HG03060 (cell line): Measurements from ENCODE around the gene CHRNA10.
"Not testable (repeated sequence)": the region's sequence is repeated elsewhere in the genome, so short reads cannot be mapped to it uniquely, and the experiment has no call there.

ENCODE experiments used
- ATAC-seq: cut with Tn5 transposase; IDR thresholded peaks from one replicate; pipeline ENCODE4 v1.9.1; 2021; ENCODE audit warnings: low read depth, moderate number of reproducible peaks; ENCODE audit not compliant: unreplicated experiment

Gene CHRNA10

DNA sequence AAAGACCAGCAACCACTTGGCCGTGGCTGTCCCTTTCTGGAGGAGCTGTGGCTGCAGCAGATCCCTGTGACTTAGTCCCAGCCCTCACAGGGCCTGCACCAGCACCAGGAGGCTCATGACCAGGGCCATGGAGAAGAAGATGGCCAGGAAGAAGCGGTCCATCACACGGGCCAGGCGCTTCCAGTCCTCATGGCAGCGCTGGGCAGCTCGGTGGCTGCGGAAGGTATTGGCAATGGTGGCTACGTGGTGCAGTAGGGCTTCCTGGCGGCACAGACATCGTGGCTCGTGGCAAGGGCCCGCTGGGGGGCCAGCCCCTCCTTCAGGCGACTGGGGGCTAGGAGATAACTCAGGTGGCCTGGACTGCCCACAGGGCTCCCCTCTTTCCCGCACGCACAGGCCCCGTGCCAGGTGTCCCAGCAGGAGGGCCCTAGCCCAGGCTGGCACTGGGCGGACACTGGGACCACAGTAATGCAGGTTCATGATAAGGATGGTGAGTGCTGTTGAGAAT, 5.1 kb downstream of the CHRNA10 start:
- ATAC-seq: no peak

DNA sequence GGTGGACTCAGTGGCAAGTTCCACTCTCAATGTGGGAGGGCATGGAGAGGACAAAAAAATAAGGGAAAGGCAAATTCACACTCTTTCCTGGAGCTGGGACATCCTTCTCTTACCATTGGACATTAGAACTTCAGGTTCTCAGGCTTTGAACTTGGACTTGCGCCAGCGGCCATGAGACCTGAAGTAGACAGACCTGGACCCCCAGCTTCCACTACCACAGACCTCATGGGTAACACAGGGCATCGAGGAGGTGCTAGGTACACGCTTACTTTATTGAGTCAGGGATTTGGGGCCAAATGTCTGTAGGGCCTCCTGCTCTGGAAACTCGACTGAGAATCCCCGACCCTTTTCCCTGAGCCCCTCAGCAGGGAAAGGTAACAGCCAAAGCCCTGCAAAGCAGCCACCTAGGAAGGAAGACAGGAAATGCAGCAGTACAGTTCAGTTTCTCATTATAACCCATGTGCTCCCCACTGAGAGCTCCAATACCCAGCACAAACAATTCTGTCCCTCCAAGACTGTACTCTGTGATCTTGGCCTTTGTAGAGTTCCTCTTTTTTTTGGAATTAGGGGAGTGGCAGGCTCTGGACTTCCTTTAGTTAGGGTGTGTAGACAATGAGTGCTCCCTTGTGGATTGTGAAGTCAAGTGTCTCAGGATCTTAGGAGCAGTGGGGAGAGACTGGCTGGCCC, 5.7 kb downstream of the CHRNA10 start:
- no peak for ATAC-seq

DNA sequence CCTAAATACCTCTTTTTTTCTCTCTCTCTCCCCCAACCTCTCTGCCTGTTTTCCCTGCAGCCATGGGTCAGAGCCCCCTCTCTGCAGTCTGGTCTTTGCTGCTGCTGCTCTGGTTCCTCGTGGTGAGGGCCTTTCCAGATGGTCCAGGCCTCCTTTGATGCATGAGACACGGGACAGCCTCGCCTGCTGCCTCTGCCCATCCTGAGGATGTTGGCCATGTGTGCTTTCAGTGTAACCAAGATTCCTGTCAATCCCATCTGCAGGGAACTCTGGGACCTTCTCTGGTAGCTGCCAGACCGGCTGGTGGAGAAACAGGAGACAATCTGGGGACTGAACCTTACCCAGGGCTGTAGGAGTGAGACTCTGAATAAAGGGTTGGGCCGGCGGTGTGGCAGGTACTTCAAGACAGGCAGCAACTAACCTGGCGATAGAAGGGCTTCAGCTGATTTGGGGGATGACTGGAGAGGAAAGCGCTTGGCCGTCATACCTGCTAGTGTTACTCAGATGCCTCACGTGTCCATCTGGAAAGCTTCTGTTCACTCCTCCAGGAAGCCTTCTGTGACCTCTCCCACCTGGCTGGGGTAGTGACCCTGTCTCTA, 7.1 kb downstream of the CHRNA10 start:
- ATAC-seq: no peak

DNA sequence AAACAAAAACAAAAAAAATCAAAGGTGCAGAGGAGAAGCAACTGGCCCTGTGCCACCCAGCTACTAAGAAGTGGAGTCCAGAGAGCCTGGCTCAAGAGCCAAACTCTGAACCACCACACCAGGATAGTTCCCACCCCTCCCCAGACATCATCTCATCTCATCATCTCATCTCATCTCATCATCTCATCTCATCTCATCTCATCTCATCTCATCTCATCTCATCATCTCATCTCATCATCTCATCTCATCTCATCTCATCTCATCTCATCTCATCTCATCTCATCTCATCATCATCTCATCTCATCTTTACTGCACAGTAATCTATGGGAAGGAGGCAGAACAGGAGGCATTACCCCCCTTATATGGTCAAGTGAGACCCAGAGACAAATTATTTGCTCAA, 8.3 kb downstream of the CHRNA10 start:
- ATAC-seq: no peak

DNA sequence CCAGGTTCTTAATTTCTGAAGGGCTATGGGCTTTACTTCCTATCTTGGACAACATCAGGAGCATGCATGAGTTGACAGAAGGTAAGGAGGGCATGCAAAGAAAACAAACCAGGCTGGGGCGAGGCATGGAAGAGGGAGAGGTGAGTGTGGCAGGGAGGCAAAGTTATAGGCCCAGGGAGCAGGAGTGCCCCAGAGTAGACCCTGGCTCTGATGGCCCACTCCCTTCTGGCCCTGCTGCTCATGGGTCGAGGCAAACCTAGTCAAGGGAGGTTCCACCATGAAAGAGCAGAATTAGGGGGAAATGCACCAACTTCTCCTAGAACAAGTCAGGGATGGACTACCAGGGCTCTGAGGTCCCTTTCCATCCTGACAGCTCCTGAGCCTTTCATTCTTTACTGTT, 10.2 kb downstream of the CHRNA10 start:
- no peak for ATAC-seq

DNA sequence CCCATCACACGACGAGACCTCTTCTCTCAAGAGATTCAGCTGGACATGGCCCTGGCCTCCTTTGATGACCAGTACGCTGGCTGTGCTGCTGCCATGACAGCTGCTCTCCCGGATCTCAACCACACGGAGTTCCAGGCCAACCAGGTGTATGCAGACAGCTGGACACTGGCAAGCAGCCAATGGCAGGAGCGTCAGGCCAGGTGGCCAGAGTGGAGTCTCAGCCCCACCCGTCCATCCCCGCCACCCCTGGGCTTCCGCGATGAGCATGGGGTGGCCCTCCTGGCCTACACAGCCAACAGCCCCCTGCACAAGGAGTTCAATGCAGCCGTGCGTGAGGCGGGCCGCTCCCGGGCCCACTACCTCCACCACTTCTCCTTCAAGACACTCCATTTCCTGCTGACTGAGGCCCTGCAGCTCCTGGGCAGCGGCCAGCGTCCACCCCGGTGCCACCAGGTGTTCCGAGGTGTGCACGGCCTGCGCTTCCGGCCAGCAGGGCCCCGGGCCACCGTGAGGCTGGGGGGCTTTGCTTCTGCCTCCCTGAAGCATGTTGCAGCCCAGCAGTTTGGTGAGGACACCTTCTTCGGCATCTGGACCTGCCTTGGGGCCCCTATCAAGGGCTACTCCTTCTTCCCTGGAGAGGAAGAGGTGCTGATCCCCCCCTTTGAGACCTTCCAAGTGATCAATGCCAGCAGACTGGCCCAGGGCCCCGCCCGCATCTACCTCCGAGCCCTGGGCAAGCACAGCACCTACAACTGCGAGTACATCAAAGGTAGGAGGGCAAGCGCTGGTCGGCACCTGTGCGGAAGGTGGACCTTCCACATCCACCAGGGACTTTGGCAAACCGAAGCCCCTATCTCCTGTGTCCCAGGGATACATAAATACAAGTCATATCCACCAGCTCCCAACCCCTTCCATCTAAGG, 11.3 kb downstream of the CHRNA10 start:
- no peak for ATAC-seq

DNA sequence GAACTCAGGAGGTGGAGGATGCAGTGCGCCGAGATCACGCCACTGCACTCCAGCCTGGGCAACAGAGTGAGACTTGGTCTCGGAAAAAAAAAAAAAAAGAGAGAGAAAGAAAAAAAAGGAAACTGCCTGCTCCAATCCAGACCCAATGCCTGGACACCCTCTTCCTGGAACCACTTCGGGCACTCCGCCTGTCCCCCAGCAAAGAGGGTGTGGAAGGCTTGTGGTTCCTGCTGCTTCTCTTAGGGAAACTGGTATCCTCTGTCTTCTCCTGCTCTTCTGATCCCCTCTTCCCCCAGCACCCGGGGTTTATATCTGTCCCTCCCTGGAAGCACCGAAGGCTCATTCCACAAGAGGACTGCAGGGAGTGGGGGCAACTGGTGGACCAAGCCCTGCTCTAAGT, 12.9 kb downstream of the CHRNA10 start:
- ATAC-seq: no peak

DNA sequence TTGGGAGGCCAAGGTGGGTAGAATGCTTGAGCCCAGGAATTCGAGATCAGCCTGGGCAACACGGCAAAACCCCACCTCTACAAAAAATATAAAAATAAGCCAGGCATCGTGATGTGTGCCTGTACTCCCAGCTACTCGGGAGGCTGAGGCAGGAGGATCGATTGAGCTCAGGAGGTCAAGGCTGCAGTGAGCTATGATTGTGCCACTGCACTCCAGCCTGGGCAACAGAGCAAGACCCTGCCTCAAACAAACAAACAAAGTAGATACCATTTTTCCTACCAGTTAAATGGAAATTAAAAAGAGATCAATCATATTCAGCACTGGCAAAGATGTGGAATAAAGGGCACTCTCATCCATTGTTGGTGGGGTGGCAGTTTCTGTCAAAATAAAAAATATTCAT, 13.9 kb downstream of the CHRNA10 start:
- ATAC-seq: not testable (repeated sequence)

DNA sequence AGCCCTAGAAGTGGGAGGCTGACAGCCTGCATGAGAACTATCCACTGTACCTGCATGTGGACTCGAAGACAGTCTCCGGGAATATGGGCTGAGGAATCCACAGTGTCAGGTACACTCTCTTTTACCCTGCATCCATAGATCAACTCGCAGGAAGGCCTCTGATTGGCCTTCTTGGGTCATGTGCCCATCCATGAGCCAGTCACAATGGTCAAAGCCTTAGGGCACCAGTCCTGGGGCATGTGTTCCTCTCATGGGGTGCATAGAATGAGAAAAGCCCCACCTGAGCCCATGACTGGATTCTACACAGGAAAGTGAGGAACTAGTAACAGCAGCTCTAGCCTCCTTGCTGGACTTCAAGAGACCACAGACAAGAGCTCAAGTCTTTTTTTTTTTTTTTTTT, 15.6 kb downstream of the CHRNA10 start:
- no peak for ATAC-seq

DNA sequence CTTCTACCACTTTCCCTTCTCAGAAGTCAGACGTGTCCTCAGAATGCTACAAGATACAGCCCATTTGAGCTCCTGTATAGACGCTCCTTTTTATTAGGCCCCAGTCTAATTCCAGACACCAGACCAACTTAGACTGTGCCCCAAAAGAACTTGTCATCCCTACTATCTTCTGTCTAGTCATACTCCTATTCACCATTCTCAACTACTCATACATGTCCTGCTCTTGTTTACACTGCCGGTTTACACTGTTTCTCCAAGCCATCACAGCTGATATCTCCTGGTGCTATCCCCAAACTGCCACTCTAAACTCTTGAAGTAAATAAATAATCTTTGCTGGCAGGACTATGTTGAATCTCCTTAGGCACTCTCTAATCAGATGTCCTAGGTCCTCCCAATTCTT, 18.7 kb downstream of the CHRNA10 start:
- not testable (repeated sequence) for ATAC-seq

DNA sequence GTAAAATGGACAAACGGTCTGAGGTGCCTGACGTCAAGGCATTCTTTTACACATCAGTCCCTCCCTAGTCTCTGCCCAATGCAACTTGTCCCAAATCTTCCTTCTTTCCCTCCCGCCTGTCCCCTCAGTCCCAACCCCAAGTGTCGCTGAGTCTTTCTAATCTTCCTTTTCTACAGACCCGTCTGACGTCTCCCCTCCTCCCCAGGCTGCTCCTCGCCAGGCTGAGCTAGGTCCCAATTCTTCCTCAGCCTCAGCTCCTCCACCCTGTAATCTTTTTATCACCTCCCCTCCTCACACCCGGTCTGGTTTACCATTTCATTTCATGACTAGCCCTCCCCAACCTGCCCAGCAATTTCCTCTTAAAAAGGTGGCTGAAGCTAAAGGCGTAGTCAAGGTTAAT, 21.8 kb downstream of the CHRNA10 start:
- ATAC-seq: not testable (repeated sequence)

DNA sequence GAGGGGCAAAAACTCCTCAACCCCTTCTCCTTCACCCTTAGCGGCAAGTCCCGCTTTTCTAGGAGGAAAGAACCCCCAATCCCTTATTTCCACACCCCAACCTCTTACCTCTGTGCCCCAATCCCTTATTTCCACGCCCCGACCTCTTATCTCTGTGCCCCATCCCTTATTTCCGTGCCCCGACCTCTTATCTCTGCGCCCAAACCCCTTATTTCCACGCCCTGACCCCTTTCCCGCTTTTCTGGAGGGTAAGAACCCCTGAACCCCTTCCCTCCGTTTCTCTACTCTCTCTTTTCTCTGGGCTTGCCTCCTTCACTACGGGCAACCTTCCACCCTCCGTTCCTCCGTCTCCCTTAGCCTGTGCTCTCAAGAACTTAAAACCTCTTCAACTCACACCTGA, 22.3 kb downstream of the CHRNA10 start:
- ATAC-seq: not testable (repeated sequence)

DNA sequence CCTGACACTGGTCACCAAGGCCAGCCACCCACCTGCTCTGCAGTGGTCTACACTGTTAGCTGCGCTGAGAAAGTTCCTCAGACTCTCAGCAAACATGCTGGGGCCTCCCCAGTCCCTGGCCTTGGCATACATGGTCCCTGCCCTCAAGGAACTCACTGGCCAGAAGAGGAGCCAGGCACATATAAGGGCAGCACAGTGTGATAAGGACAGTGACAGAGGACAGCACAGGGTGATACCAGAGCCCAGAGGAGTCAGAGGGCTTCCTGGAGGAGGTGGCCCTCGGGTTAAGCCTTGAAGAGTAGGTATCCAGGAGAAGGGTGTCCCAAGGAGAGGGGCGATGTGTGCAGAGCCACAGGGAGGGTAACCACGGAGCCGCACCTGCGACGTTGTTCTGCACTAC, 25.6 kb downstream of the CHRNA10 start:
- ATAC-seq: no peak

DNA sequence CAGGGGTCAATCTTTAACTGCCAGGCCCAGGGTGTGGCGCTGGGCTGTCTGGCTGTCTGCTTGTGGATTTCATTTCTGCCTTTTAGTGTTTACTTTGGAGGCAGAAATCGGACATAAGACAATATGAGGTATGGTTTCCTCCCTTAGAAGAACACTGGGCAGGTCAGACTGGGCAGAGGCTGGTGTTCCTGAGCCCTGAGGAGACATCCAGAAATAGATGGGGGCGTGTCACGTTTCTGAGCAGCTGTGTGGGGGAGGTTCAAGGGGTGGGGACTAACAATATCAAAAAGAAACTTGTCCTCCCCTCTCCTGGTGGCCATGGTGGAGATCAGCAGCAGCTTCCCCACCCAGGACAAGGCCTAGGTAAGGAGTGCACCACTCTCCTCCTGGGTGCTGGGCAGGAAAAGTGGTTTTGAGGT, 26.4 kb downstream of the CHRNA10 start, which contains the start of gene ART1:
Gene ART1 (plus strand): TSS at position 312 of the 419 bp plus-strand sequence. CDS start 14,086 bp downstream, outside the sequence.
- no peak for ATAC-seq

DNA sequence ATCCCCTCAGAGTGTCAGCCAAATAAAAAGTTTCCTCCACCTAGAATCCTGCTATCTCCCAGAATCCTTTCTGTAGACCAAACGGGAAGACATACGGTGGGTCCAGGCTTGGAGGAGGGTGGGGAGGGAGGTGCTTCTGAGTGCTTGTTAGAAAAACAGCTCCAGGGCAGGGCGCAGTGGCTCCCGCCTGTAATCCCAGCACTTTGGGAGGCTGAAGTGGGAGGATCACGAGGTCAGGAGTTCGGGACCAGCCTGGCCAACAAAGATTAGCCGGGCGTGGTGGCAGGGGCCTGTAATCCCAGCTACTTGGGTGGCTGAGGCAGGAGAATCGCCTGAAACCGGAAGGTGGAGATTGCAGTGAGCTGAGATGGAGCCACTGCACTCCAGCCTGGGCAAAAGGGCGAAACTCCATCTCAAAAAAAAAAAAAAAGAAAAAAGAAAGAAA, 28.1 kb downstream of the CHRNA10 start:
- ATAC-seq: not testable (repeated sequence)

DNA sequence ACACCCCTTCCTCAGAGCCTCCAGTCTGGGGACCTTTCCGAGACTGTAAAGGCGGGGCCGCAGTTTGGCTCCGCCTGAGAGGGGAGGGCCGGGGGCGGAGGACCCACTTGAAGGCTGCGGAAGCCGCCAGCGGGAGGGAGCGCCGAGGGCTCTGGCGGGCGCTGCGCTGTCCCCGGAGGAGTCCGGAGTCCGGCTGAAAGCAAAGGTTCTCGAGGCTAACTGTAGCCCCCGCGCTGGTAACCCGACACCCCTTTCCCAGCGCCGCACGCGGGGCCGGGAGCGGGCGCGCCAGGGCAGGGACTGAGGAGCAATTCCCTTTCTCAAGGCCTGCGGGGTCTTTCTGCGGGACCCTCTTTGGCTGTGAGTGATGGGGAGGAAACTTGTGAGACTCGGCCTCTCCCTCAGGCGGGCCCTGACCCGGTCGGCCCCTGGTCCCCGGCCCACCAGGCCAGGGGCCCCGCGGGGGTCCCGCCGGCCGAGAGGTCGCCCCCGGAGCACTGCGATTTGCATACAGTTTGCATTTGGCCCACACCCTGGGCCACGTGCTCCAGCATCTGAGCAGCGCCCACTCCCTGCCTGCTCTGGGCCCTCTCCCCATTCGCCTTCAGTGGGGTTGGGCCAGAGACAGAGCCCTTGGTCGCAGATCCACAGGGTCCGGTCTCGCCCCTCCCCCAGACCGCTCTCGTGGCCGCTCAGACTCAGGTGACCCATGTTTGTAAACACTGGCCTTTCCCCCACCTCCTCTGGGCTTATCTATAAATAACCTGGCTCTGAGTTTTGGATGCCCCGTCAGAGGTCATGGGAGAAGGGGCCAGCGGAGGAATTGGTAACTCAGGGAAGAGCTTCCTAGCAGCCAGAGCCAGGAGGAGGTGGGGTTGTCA, 28.9 kb downstream of the CHRNA10 start:
- ATAC-seq: no peak

DNA sequence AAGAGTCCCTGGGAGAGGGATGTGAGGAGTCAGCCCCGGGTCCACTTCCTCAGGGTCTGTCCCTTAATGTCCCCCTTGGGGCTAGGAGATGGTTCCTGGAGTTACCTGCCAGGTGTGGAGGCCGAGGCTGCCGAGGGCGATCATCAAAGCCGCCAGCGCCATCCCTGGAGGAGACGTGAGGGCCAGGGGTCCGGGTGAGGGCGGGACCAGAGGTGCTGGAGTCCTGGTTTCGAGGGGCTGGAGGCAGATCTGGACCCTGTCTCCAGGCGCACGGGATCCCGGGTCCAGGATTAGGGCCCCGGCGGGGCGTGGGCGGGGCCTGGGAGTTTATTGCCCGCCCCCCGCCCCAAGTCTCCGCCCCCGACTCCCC, 29.5 kb downstream of the CHRNA10 start, which contains the start of gene ART5:
Gene ART5 (minus strand): TSS at position 292 of the 370 bp plus-strand sequence. CDS start 130 bp downstream, at position 162.
- no peak for ATAC-seq

DNA sequence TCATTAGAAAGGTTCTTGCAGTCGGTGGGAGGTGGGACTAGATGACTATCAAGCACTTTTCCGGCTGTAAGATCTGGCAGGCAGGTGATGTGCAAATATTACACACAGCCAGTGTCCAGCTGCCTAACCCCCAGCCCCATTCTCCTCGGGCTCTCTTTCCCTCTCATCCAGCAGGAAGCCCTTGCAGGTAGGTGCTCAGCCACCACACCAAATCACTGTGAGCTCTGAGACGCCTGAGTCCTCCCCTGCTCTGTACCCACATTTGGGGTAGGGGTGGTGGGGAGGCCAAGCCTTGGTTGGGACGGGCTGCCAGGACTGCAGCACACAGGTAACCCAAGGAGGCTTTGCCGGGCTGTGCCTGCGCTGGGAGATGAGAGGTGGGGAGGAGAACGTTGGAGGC, 30.0 kb downstream of the CHRNA10 start:
- ATAC-seq: no peak

DNA sequence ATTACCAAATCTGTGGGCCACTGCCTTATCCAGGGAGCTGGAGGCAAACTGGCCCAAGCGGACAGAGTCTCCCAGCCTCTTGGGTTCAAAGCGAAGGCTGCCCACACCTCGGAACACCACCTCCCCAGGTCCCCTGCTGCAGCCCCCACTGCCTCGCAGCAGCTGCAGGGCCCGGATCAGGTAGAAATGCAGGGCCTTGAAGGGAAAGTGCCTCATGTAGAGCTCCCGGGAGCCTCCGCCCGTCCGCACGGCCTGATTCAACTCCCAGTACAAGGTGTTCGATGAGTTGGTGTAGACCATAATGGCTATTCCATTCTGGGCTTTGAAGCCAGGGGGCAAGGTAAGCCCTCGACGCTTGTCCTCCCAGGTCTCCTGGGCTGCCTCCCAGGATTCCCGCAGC, 31.3 kb downstream of the CHRNA10 start:
- no peak for ATAC-seq

DNA sequence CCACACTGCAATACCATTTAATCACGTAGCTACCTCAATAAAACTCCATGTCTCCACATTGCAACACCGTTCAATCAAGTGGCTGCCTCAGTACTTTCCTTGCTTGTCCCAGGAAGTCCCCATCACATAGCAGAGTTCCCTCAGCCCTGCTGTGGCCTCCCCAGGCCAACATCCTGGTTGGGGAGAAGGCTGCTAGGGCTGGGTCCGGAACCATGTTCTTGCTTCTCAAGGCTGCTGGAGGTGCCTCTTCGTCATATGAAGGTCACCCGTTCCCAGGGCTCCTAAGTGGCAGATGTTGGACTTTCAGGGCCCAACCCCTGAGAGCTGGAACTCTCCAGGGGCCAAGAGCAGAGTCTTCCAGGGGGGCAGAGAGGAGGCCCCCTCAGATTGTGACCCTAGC, 32.7 kb downstream of the CHRNA10 start:
- ATAC-seq: no peak
